HepG2 (cell line): ENCODE measurements around the gene C20orf96.

Experiments
- CBX5 ChIP-seq: sonication (generic); formaldehyde crosslinking; IDR thresholded peaks from 2 replicates; pipeline ENCODE4 v1.4.0; 2020; ENCODE audit warnings: missing genetic modification reagents, borderline replicate concordance
- CTCF ChIP-seq: sonication (generic); formaldehyde crosslinking; IDR thresholded peaks from 2 replicates; pipeline ENCODE4 v1.5.0; 2020; ENCODE audit warnings: mild to moderate bottlenecking, missing genetic modification reagents, moderate library complexity
- HDAC2 ChIP-seq: sonication (generic); formaldehyde crosslinking; IDR thresholded peaks from 2 replicates; pipeline ENCODE4 v1.4.0; 2020; ENCODE audit warnings: missing genetic modification reagents
- HMGXB4 ChIP-seq, 2 experiments: sonication (generic) in 1 of 2; formaldehyde crosslinking in 1 of 2; IDR thresholded peaks; 2 replicates each; pipeline versions ENCODE4 v1.4.0 to v1.6.1; 2018 to 2020; ENCODE audit warnings: missing genetic modification reagents in 2 of 2, borderline replicate concordance in 1 of 2, low read depth in 1 of 2, mild to moderate bottlenecking in 1 of 2, missing biosample characterization in 1 of 2
- SMYD3 ChIP-seq: sonication (generic); formaldehyde crosslinking; IDR thresholded peaks from 2 replicates; pipeline ENCODE4 v1.8.1; 2023; ENCODE audit warnings: mild to moderate bottlenecking, missing genetic modification reagents
- TAF1 ChIP-seq: sonication (generic); formaldehyde crosslinking; IDR thresholded peaks from 2 replicates; pipeline ENCODE4 v1.4.0; 2020; ENCODE audit warnings: missing genetic modification reagents
- ZNF512 ChIP-seq: sonication (generic); formaldehyde crosslinking; IDR thresholded peaks from 2 replicates; pipeline ENCODE4 v1.4.0; 2020; ENCODE audit warnings: mild to moderate bottlenecking, missing genetic modification reagents
- ZNF614 ChIP-seq: IDR thresholded peaks from 2 replicates; pipeline ENCODE4 v1.6.1; 2018; ENCODE audit warnings: missing biosample characterization, missing genetic modification reagents, inconsistent platforms, borderline replicate concordance
- ZNF782 ChIP-seq: sonication (generic); formaldehyde crosslinking; IDR thresholded peaks from 2 replicates; pipeline ENCODE4 v1.4.0; 2020; ENCODE audit warnings: missing genetic modification reagents, mild to moderate bottlenecking, borderline replicate concordance
- ZXDC ChIP-seq: sonication (generic); formaldehyde crosslinking; IDR thresholded peaks from 2 replicates; pipeline ENCODE4 v1.5.0; 2020; ENCODE audit warnings: mild to moderate bottlenecking, missing genetic modification reagents

GRCh38 chr20:237929-238328 lies 52.6 kb downstream of the C20orf96 start:
- TF ChIP-seq ZXDC (no peak), CTCF (no peak), ZNF782 (CRISPR knock-in tag) (no peak), SMYD3 (CRISPR knock-in tag) (no peak), CBX5 (CRISPR knock-in tag) (no peak), HDAC2 (no peak), ZNF512 (CRISPR knock-in tag) (no peak), TAF1 (CRISPR knock-in tag) (no peak), ZNF614 (CRISPR knock-in tag) (no peak), HMGXB4 (CRISPR knock-in tag; IDR thresholded peaks at IDR 0.05; ENCODE audit: borderline replicate concordance in 1 of 2, low read depth in 1 of 2) (no peak)
